WTC11 (cell line): Measurements from ENCODE around the gene ABLIM2. TPM values are rescaled to one million over a fixed set of nuclear protein-coding genes. Genes with fewer than 3 reads are reported as not detected.

Experiments used
- ATAC-seq: fragments of 200-7000 bp; cut with Tn5 transposase; 2 replicates; pipeline ENCODE4 v1.10.0; 2021; ENCODE audit warnings: mild to moderate bottlenecking, moderate library complexity
- CTCF ChIA-PET: fragments of 300-600 bp; sonication (Branson Sonifier 250); formaldehyde crosslinking; loops from one replicate; lab custom pipeline; 2021; ENCODE audit warnings: antibody characterized with exemption; lab: Charles Lee
- POLR2A ChIA-PET: fragments of 350-600 bp; sonication (Branson Sonifier 250); formaldehyde crosslinking; loops from one replicate; lab custom pipeline; 2021; ENCODE audit warnings: antibody characterized with exemption; lab: Charles Lee
- DNase-seq: peaks from one replicate; pipeline ENCODE4 v3.0.0; 2021; ENCODE audit warnings: low spot score
- H3K27ac Mint-ChIP-seq: 2 replicates; pipeline ENCODE4 v1.8.0; 2021; ENCODE audit warnings: mixed read lengths
- H3K27me3 Mint-ChIP-seq: 2 replicates; pipeline ENCODE4 v1.8.0; 2021; ENCODE audit warnings: low read depth, mild to moderate bottlenecking, moderate library complexity, mixed read lengths
- H3K36me3 Mint-ChIP-seq: 2 replicates; pipeline ENCODE4 v1.8.0; 2021; ENCODE audit warnings: mixed read lengths
- H3K4me1 Mint-ChIP-seq: 2 replicates; pipeline ENCODE4 v1.8.0; 2022; ENCODE audit warnings: mixed read lengths
- H3K4me3 Mint-ChIP-seq: 2 replicates; pipeline ENCODE4 v1.8.0; 2021; ENCODE audit warnings: mild to moderate bottlenecking, moderate library complexity, mixed read lengths
- H3K9me3 Mint-ChIP-seq: 2 replicates; pipeline ENCODE4 v1.8.0; 2021; ENCODE audit warnings: mixed read lengths
- CREB1 ChIP-seq: sonication (generic); formaldehyde crosslinking; IDR thresholded peaks from 2 replicates; pipeline ENCODE4 v1.8.0; 2023; ENCODE audit warnings: mild to moderate bottlenecking, missing genetic modification reagents
- ETV6 ChIP-seq: sonication (generic); formaldehyde crosslinking; IDR thresholded peaks from 2 replicates; pipeline ENCODE4 v1.8.1; 2022; ENCODE audit warnings: mild to moderate bottlenecking, missing genetic modification reagents
- FOXJ3 ChIP-seq: sonication (generic); formaldehyde crosslinking; IDR thresholded peaks from 2 replicates; pipeline ENCODE4 v1.9.0; 2021; ENCODE audit warnings: missing genetic modification reagents, mild to moderate bottlenecking, borderline replicate concordance
- HMGA2 ChIP-seq: fragments of 250-450 bp; sonication (Bioruptor Pico); IDR thresholded peaks from 2 replicates; pipeline ENCODE4 v1.4.0; 2021; ENCODE audit warnings: mild to moderate bottlenecking, moderate library complexity
- JAZF1 ChIP-seq: fragments of 250-450 bp; sonication (Bioruptor Pico); IDR thresholded peaks from 2 replicates; pipeline ENCODE4 v1.9.0; 2021; ENCODE audit warnings: moderate library complexity, mild to moderate bottlenecking, inconsistent platforms
- JUN ChIP-seq: sonication (generic); formaldehyde crosslinking; IDR thresholded peaks from 2 replicates; pipeline ENCODE4 v1.8.0; 2023; ENCODE audit warnings: mild to moderate bottlenecking, missing genetic modification reagents
- NR2C2 ChIP-seq: sonication (generic); formaldehyde crosslinking; IDR thresholded peaks from 2 replicates; pipeline ENCODE4 v1.8.0; 2022; ENCODE audit warnings: mild to moderate bottlenecking, missing genetic modification reagents
- RELA ChIP-seq: sonication (generic); formaldehyde crosslinking; IDR thresholded peaks from 2 replicates; pipeline ENCODE4 v1.8.1; 2022; ENCODE audit warnings: missing genetic modification reagents, mild to moderate bottlenecking, borderline replicate concordance
- SMAD3 ChIP-seq: sonication (generic); formaldehyde crosslinking; IDR thresholded peaks from 2 replicates; pipeline ENCODE4 v1.8.0; 2022; ENCODE audit warnings: missing genetic modification reagents, mild to moderate bottlenecking, borderline replicate concordance
- TP53 ChIP-seq: sonication (generic); formaldehyde crosslinking; IDR thresholded peaks from 2 replicates; pipeline ENCODE4 v1.8.1; 2023; ENCODE audit warnings: mild to moderate bottlenecking, missing genetic modification reagents
- ZNF138 ChIP-seq: sonication (generic); formaldehyde crosslinking; conservative IDR thresholded peaks from 2 replicates; pipeline ENCODE4 v1.8.1; 2022; ENCODE audit warnings: mild to moderate bottlenecking, moderate library complexity, missing genetic modification reagents
- ZNF219 ChIP-seq: sonication (generic); formaldehyde crosslinking; IDR thresholded peaks from 2 replicates; pipeline ENCODE4 v1.8.0; 2023; ENCODE audit warnings: missing genetic modification reagents, mild to moderate bottlenecking, borderline replicate concordance
- ZNF263 ChIP-seq: sonication (generic); formaldehyde crosslinking; IDR thresholded peaks from 2 replicates; pipeline ENCODE4 v1.8.1; 2022; ENCODE audit warnings: low read depth, mild to moderate bottlenecking, moderate library complexity, missing genetic modification reagents
- ZNF396 ChIP-seq: fragments of 250-450 bp; sonication (Bioruptor Pico); IDR thresholded peaks from 2 replicates; pipeline ENCODE4 v1.8.0; 2021; ENCODE audit warnings: mild to moderate bottlenecking, moderate library complexity, borderline replicate concordance
- ZNF416 ChIP-seq: fragments of 250-450 bp; sonication (Bioruptor Pico); IDR thresholded peaks from 2 replicates; pipeline ENCODE4 v1.9.0; 2021; ENCODE audit warnings: mild to moderate bottlenecking, inconsistent platforms
- total RNA-seq: library from RNA; stranded (reverse); gene quantifications from 3 replicates; pipeline ENCODE4 v1.2.3, GENCODE V29; 2021
- TF ChIP-seq, protein P1 (sequence below): sonication (generic); formaldehyde crosslinking; conservative IDR thresholded peaks from 2 replicates; pipeline ENCODE4 v1.8.1; 2023; ENCODE audit warnings: mild to moderate bottlenecking, low read depth, missing genetic modification reagents, moderate library complexity
- TF ChIP-seq, protein P2 (sequence below): sonication (generic); formaldehyde crosslinking; IDR thresholded peaks from 2 replicates; pipeline ENCODE4 v1.8.0; 2022; ENCODE audit warnings: mild to moderate bottlenecking, missing genetic modification reagents
- TF ChIP-seq, protein P3 (sequence below): sonication (generic); formaldehyde crosslinking; IDR thresholded peaks from 2 replicates; pipeline ENCODE4 v1.8.1; 2023; ENCODE audit warnings: mild to moderate bottlenecking, moderate library complexity, missing genetic modification reagents
- TF ChIP-seq, protein P4 (sequence below): sonication (generic); formaldehyde crosslinking; IDR thresholded peaks from 2 replicates; pipeline ENCODE4 v1.8.1; 2023; ENCODE audit warnings: mild to moderate bottlenecking, missing genetic modification reagents
- TF ChIP-seq, protein P5 (sequence below): sonication (generic); formaldehyde crosslinking; IDR thresholded peaks from 2 replicates; pipeline ENCODE4 v1.8.0; 2022; ENCODE audit warnings: missing genetic modification reagents
- TF ChIP-seq, protein P6 (sequence below): sonication (generic); formaldehyde crosslinking; IDR thresholded peaks from 2 replicates; pipeline ENCODE4 v1.8.1; 2023; ENCODE audit warnings: mild to moderate bottlenecking, missing genetic modification reagents, moderate library complexity

The ABLIM2 gene
- total RNA-seq, 1 experiment from 2014 or later: 2.6 TPM

DNA sequence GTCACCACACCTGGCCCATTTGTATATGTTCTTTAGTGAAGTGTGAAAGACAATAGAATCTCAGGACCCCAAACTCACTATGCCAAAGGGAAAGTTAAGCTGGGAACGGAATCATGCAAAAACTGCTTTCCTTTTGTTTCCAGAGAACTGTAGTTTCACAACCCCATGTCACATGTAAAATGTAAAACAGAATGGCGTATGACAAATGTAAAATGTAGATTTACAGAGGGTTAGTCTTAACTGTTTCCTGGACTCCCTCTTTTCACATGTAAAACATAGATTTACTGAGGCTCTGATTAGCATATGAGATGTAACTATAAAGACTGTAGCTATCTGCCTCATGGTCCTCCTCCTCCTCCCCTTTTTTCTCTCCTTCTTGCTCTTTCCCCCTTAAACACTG lies 66.3 kb downstream of the ABLIM2 start (continued):
- TF ChIP-seq, protein P1, sequence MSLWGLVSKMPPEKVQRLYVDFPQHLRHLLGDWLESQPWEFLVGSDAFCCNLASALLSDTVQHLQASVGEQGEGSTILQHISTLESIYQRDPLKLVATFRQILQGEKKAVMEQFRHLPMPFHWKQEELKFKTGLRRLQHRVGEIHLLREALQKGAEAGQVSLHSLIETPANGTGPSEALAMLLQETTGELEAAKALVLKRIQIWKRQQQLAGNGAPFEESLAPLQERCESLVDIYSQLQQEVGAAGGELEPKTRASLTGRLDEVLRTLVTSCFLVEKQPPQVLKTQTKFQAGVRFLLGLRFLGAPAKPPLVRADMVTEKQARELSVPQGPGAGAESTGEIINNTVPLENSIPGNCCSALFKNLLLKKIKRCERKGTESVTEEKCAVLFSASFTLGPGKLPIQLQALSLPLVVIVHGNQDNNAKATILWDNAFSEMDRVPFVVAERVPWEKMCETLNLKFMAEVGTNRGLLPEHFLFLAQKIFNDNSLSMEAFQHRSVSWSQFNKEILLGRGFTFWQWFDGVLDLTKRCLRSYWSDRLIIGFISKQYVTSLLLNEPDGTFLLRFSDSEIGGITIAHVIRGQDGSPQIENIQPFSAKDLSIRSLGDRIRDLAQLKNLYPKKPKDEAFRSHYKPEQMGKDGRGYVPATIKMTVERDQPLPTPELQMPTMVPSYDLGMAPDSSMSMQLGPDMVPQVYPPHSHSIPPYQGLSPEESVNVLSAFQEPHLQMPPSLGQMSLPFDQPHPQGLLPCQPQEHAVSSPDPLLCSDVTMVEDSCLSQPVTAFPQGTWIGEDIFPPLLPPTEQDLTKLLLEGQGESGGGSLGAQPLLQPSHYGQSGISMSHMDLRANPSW (CRISPR knock-in tag): no peak
- TF ChIP-seq, protein P2, sequence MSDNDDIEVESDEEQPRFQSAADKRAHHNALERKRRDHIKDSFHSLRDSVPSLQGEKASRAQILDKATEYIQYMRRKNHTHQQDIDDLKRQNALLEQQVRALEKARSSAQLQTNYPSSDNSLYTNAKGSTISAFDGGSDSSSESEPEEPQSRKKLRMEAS: no peak
- TF ChIP-seq JAZF1 (CRISPR knock-in tag) (no peak), JUN (no peak), TP53 (no peak)
- TF ChIP-seq, protein P3, sequence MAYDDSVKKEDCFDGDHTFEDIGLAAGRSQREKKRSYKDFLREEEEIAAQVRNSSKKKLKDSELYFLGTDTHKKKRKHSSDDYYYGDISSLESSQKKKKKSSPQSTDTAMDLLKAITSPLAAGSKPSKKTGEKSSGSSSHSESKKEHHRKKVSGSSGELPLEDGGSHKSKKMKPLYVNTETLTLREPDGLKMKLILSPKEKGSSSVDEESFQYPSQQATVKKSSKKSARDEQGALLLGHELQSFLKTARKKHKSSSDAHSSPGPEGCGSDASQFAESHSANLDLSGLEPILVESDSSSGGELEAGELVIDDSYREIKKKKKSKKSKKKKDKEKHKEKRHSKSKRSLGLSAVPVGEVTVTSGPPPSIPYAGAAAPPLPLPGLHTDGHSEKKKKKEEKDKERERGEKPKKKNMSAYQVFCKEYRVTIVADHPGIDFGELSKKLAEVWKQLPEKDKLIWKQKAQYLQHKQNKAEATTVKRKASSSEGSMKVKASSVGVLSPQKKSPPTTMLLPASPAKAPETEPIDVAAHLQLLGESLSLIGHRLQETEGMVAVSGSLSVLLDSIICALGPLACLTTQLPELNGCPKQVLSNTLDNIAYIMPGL (CRISPR knock-in tag): no peak
- TF ChIP-seq, protein P4, sequence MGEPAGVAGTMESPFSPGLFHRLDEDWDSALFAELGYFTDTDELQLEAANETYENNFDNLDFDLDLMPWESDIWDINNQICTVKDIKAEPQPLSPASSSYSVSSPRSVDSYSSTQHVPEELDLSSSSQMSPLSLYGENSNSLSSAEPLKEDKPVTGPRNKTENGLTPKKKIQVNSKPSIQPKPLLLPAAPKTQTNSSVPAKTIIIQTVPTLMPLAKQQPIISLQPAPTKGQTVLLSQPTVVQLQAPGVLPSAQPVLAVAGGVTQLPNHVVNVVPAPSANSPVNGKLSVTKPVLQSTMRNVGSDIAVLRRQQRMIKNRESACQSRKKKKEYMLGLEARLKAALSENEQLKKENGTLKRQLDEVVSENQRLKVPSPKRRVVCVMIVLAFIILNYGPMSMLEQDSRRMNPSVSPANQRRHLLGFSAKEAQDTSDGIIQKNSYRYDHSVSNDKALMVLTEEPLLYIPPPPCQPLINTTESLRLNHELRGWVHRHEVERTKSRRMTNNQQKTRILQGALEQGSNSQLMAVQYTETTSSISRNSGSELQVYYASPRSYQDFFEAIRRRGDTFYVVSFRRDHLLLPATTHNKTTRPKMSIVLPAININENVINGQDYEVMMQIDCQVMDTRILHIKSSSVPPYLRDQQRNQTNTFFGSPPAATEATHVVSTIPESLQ (CRISPR knock-in tag): no peak
- TF ChIP-seq, all 79 proteins: peak for 0

DNA sequence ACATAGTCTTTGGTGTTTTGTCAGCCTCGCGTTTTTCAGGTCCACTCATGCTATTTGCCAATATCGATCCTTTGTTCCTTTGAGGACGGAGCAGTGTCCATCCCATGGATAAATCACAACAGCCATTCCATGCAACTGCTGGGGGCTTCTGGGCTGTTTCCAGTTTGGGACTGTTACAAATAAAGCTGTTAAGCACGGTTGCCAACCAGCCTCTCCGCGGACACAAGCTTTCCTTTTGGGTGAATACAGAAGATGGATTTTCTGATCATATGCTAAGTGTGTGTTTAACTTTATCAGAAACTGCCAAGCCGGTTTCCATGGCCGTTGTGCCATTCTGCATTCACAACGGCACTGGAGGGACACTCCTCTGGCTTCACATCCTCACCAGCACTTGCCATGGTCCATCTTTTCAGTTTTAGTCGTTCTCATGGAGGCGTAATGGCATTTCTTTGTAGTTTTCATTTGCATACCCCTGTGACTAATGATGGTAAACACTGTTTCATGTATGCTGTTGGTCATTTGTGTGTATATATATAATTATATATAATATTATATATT lies 67.8 kb downstream of the ABLIM2 start:
- no peak for ATAC-seq
- ChIA-PET CTCF (no interaction called here), POLR2A (no interaction called here)
- Mint-ChIP-seq H3K27me3 (peaks cover 3% of the 10 kb centered on the region), H3K4me1 (peaks cover 13% of the 10 kb centered on the region), H3K4me3 (no peak overlapping the region), H3K9me3 (peaks cover 25% of the 10 kb centered on the region), H3K36me3 (peaks cover 29% of the 10 kb centered on the region), H3K27ac (no peak overlapping the region)
- DNase-seq: no peak
- no peak for TF ChIP-seq FOXJ3
- TF ChIP-seq JAZF1 (CRISPR knock-in tag): no peak
- peak; percentile 51; the same call in 1 of the 2 replicates for TF ChIP-seq HMGA2 (CRISPR knock-in tag)

DNA sequence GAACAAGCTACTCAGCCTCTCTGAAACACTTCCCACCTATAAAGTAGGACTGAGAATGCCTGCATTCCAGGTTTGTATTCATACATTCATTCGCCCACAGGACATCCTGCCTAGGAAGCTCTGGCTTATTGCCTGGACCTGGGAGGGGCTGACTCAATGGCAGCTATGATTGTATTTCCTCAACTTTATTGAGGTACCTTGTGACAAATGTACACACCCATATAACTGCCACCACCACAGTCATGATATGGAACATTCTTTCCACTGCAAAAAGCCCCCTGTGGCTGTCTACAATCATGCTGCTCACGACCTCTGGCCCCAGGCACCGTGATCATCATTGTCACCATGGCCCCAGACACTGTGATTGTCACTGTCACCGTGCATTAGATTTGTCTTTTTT lies 68.3 kb downstream of the ABLIM2 start:
- ATAC-seq: no peak
- H3K4me3 Mint-ChIP-seq: no peak overlapping the region
- ChIA-PET CTCF (interaction anchor here (0.7 kb wide), 1 partner anchor 933 kb away, joined by 3 read pairs; no protein-coding TSS in a partner anchor), POLR2A (no interaction called here)
- peaks cover 15% of the 10 kb centered on the region for H3K4me1 Mint-ChIP-seq
- peaks cover 25% of the 10 kb centered on the region for H3K9me3 Mint-ChIP-seq
- peaks cover 3% of the 10 kb centered on the region for H3K27me3 Mint-ChIP-seq
- no peak overlapping the region for H3K27ac Mint-ChIP-seq
- DNase-seq: no peak
- peaks cover 25% of the 10 kb centered on the region for H3K36me3 Mint-ChIP-seq
- TF ChIP-seq ZNF219 (CRISPR knock-in tag): no peak
- TF ChIP-seq JUN: no peak
- TF ChIP-seq, protein P5, sequence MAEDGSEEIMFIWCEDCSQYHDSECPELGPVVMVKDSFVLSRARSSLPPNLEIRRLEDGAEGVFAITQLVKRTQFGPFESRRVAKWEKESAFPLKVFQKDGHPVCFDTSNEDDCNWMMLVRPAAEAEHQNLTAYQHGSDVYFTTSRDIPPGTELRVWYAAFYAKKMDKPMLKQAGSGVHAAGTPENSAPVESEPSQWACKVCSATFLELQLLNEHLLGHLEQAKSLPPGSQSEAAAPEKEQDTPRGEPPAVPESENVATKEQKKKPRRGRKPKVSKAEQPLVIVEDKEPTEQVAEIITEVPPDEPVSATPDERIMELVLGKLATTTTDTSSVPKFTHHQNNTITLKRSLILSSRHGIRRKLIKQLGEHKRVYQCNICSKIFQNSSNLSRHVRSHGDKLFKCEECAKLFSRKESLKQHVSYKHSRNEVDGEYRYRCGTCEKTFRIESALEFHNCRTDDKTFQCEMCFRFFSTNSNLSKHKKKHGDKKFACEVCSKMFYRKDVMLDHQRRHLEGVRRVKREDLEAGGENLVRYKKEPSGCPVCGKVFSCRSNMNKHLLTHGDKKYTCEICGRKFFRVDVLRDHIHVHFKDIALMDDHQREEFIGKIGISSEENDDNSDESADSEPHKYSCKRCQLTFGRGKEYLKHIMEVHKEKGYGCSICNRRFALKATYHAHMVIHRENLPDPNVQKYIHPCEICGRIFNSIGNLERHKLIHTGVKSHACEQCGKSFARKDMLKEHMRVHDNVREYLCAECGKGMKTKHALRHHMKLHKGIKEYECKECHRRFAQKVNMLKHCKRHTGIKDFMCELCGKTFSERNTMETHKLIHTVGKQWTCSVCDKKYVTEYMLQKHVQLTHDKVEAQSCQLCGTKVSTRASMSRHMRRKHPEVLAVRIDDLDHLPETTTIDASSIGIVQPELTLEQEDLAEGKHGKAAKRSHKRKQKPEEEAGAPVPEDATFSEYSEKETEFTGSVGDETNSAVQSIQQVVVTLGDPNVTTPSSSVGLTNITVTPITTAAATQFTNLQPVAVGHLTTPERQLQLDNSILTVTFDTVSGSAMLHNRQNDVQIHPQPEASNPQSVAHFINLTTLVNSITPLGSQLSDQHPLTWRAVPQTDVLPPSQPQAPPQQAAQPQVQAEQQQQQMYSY (CRISPR knock-in tag): no peak
- no peak for TF ChIP-seq RELA (CRISPR knock-in tag)
- no peak for TF ChIP-seq ZNF138
- TF ChIP-seq ZNF263 (CRISPR knock-in tag): no peak
- TF ChIP-seq SMAD3: no peak
- no peak for TF ChIP-seq ZNF396
- TF ChIP-seq ZNF416: no peak
- TF ChIP-seq FOXJ3: no peak
- no peak for TF ChIP-seq CREB1
- TF ChIP-seq NR2C2 (CRISPR knock-in tag): no peak
- TF ChIP-seq, protein P6, sequence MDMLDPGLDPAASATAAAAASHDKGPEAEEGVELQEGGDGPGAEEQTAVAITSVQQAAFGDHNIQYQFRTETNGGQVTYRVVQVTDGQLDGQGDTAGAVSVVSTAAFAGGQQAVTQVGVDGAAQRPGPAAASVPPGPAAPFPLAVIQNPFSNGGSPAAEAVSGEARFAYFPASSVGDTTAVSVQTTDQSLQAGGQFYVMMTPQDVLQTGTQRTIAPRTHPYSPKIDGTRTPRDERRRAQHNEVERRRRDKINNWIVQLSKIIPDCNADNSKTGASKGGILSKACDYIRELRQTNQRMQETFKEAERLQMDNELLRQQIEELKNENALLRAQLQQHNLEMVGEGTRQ: no peak
- TF ChIP-seq ETV6 (CRISPR knock-in tag): no peak
